OCI-LY7 (cell line): Measurements from ENCODE around the gene PDE11A.

Source experiments
- CTCF ChIP-seq: fragments of 200-600 bp; sonication (generic); conservative IDR thresholded peaks from 2 replicates; pipeline ENCODE4 v1.5.1; 2014; ENCODE audit warnings: mild to moderate bottlenecking, antibody characterized with exemption, low read length, moderate library complexity, mixed read lengths
- EZH2phosphoT487 ChIP-seq: fragments of 200-600 bp; sonication (generic); IDR thresholded peaks from 2 replicates; pipeline ENCODE4 v1.6.1; 2018; ENCODE audit warnings: low read depth, borderline replicate concordance, mild to moderate bottlenecking, mixed run types, antibody characterized with exemption, low read length, moderate library complexity, mixed read lengths

GRCh38 chr2:177660742-177661141 is 411.8 kb downstream of the PDE11A start:
- no peak for TF ChIP-seq CTCF
- TF ChIP-seq EZH2phosphoT487, result no peak
